ENCODE measurements around the gene WDR89. TPM values are rescaled to one million over a fixed set of nuclear protein-coding genes. Genes with fewer than 3 reads are reported as not detected.

The WDR89 gene
- total and polyA plus RNA-seq, 2 donors (not counting 1 experiment from before 2014, with no cell fraction given) = 5.9 to 19.0 TPM

DNA sequence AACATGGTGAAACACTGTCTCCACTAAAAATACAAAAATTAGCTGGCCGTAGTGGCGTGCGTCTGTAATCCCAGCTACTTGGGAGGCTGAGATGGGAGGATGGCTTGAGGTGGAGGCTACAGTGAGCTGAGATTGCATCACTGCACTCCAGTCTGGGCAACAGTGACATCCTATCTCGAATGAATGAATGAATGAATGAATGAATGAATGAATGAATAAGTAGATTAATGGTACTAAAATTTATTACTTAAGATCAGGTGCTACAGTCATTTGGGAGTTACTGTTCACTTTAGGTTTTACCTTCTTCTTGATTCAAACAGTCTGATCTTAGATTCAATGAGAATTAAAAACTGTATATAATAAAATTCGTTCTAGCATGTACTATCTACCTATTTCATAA lies 31.6 kb upstream of the WDR89 start:
- H3K4me1 Mint-ChIP-seq = no peaks in the 10 kb centered on the region
- intact Hi-C loops (cut with micrococcal nuclease) = no loop called here

GRCh38 chr14:63672417-63673180 lies 30.9 kb upstream of the WDR89 start:
- no peak overlapping the region for H3K4me2 ChIP-seq (replicated peaks; ENCODE audit: low read depth, low read length, poor library complexity, severe bottlenecking)
- no peaks in the 10 kb centered on the region for H3K4me1 ChIP-seq (ENCODE audit: control insufficient read depth in 2 of 2, insufficient read depth in 2 of 2, low read length in 2 of 2)
- no peak overlapping the region for H2AFZ ChIP-seq (ENCODE audit: insufficient read depth, low read depth, low read length, poor library complexity, severe bottlenecking)
- H3K36me3 ChIP-seq (replicated peaks in 1 of 2; ENCODE audit: control extremely low read depth in 1 of 2, control insufficient read depth in 1 of 2, extremely low read depth in 1 of 2, insufficient read depth in 2 of 2, low read length in 1 of 2) = peaks cover 0 to 10% of the 10 kb centered on the region in 2 experiments
- no peak overlapping the region for H3K4me3 ChIP-seq (ENCODE audit: control extremely low read depth in 1 of 5, extremely low read depth in 1 of 5, insufficient read depth in 1 of 5, low read depth in 2 of 5, low read length in 4 of 5)
- ChIA-PET POLR2A (no interaction called here), CTCF (no interaction called here)
- WGBS (ENCODE audit: insufficient coverage) = 84% methylated on average over 4 of the region's 7 CpGs
- no peaks in the 10 kb centered on the region for H4K20me1 ChIP-seq (ENCODE audit: control insufficient read depth, insufficient read depth, low read length, poor library complexity, severe bottlenecking)
- no peak for DNase-seq
- Mint-ChIP-seq H3K27me3 (no peaks in the 10 kb centered on the region), H3K4me1 (no peaks in the 10 kb centered on the region), H3K27ac (no peak overlapping the region), H3K9me3 (ENCODE audit: insufficient read depth) (no peaks in the 10 kb centered on the region), H3K4me3 (no peak overlapping the region)
- H3K27ac ChIP-seq (ENCODE audit: low read length in 2 of 2) = no peak overlapping the region
- no peak overlapping the region for H3K9ac ChIP-seq (ENCODE audit: low read length)
- no peaks in the 10 kb centered on the region for H3K79me2 ChIP-seq (ENCODE audit: control insufficient read depth, insufficient read depth, low read length)
- H3K9me3 ChIP-seq (ENCODE audit: control extremely low read depth in 1 of 3, control insufficient read depth in 2 of 3, insufficient read depth in 1 of 3, low read length in 2 of 3) = no peaks in the 10 kb centered on the region
- no peaks in the 10 kb centered on the region for H3K27me3 ChIP-seq (replicated peaks in 1 of 4; ENCODE audit: control extremely low read depth in 1 of 4, control insufficient read depth in 3 of 4, insufficient read depth in 4 of 4, low read length in 3 of 4)
- TF ChIP-seq, protein P1, sequence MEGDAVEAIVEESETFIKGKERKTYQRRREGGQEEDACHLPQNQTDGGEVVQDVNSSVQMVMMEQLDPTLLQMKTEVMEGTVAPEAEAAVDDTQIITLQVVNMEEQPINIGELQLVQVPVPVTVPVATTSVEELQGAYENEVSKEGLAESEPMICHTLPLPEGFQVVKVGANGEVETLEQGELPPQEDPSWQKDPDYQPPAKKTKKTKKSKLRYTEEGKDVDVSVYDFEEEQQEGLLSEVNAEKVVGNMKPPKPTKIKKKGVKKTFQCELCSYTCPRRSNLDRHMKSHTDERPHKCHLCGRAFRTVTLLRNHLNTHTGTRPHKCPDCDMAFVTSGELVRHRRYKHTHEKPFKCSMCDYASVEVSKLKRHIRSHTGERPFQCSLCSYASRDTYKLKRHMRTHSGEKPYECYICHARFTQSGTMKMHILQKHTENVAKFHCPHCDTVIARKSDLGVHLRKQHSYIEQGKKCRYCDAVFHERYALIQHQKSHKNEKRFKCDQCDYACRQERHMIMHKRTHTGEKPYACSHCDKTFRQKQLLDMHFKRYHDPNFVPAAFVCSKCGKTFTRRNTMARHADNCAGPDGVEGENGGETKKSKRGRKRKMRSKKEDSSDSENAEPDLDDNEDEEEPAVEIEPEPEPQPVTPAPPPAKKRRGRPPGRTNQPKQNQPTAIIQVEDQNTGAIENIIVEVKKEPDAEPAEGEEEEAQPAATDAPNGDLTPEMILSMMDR (IDR thresholded peaks at IDR 0.05) = no peak
- TF ChIP-seq EZH2 (IDR thresholded peaks at IDR 0.05; ENCODE audit: borderline replicate concordance, insufficient read depth, low read depth, low read length, poor library complexity, severe bottlenecking) = no peak
- intact Hi-C loops (cut with micrococcal nuclease) = no loop called here
- no peak for ATAC-seq (ENCODE audit: low read depth)

More for the DNA sequence above, 31.6 kb upstream of the WDR89 start:
- Histone ChIP-seq H2AFZ (ENCODE audit: insufficient read depth, low read depth, low read length, poor library complexity, severe bottlenecking) (no peak overlapping the region), H3K4me3 (ENCODE audit: control extremely low read depth in 1 of 5, extremely low read depth in 1 of 5, insufficient read depth in 1 of 5, low read depth in 2 of 5, low read length in 4 of 5) (no peak overlapping the region), H3K36me3 (replicated peaks in 1 of 2; ENCODE audit: control extremely low read depth in 1 of 2, control insufficient read depth in 1 of 2, extremely low read depth in 1 of 2, insufficient read depth in 2 of 2, low read length in 1 of 2) (peaks cover 0 to 14% of the 10 kb centered on the region in 2 experiments), H3K4me1 (ENCODE audit: control insufficient read depth in 2 of 2, insufficient read depth in 2 of 2, low read length in 2 of 2) (no peaks in the 10 kb centered on the region), H4K20me1 (ENCODE audit: control insufficient read depth, insufficient read depth, low read length, poor library complexity, severe bottlenecking) (no peaks in the 10 kb centered on the region), H3K79me2 (ENCODE audit: control insufficient read depth, insufficient read depth, low read length) (no peaks in the 10 kb centered on the region), H3K9me3 (ENCODE audit: control extremely low read depth in 1 of 3, control insufficient read depth in 2 of 3, insufficient read depth in 1 of 3, low read length in 2 of 3) (no peaks in the 10 kb centered on the region), H3K27ac (ENCODE audit: low read length in 2 of 2) (no peak overlapping the region), H3K9ac (ENCODE audit: low read length) (no peak overlapping the region), H3K27me3 (replicated peaks in 1 of 4; ENCODE audit: control extremely low read depth in 1 of 4, control insufficient read depth in 3 of 4, insufficient read depth in 4 of 4, low read length in 3 of 4) (no peaks in the 10 kb centered on the region), H3K4me2 (replicated peaks; ENCODE audit: low read depth, low read length, poor library complexity, severe bottlenecking) (no peak overlapping the region)
- Mint-ChIP-seq H3K9me3 (ENCODE audit: insufficient read depth) (no peaks in the 10 kb centered on the region), H3K27me3 (no peaks in the 10 kb centered on the region), H3K27ac (no peak overlapping the region), H3K4me3 (no peak overlapping the region)
- no peak for TF ChIP-seq EZH2 (IDR thresholded peaks at IDR 0.05; ENCODE audit: borderline replicate concordance, insufficient read depth, low read depth, low read length, poor library complexity, severe bottlenecking)
- TF ChIP-seq, protein P1 (IDR thresholded peaks at IDR 0.05) = no peak
- DNase-seq = no peak
- no peak for ATAC-seq (ENCODE audit: low read depth)
- ChIA-PET CTCF (no interaction called here), POLR2A (no interaction called here)
- 100% methylated on average over 3 of the region's 5 CpGs for WGBS (ENCODE audit: insufficient coverage)
